Activated CD4-positive, alpha-beta T cell treated with anti-CD3 and anti-CD28 coated beads for 48 hours (primary cell): Measurements from ENCODE around the gene LKAAEAR1.

Experiments
- DNase-seq: peaks from one replicate; pipeline ENCODE4 v3.0.0-alpha.2; 2020

LKAAEAR1 gene

DNA sequence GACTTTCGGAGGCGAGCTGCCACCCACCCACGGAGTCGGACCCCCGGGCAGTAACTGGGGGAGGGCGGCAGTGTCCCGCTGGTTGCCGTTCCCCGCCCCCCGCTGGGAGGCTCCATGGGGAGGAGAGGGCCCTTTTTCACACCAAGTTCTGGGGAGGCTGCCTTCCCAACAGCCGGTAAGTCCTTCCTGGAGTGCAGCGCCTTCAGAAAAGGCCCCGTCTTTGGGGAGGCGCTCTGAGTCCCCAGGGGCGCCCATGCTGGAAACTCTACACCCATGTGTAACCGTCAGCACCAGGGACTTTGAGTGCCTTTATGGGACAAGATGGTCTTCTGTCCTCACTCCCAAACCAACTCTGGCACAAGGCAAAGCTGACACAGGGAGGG lies 34.3 kb downstream of the LKAAEAR1 start:
- no peak for DNase-seq

DNA sequence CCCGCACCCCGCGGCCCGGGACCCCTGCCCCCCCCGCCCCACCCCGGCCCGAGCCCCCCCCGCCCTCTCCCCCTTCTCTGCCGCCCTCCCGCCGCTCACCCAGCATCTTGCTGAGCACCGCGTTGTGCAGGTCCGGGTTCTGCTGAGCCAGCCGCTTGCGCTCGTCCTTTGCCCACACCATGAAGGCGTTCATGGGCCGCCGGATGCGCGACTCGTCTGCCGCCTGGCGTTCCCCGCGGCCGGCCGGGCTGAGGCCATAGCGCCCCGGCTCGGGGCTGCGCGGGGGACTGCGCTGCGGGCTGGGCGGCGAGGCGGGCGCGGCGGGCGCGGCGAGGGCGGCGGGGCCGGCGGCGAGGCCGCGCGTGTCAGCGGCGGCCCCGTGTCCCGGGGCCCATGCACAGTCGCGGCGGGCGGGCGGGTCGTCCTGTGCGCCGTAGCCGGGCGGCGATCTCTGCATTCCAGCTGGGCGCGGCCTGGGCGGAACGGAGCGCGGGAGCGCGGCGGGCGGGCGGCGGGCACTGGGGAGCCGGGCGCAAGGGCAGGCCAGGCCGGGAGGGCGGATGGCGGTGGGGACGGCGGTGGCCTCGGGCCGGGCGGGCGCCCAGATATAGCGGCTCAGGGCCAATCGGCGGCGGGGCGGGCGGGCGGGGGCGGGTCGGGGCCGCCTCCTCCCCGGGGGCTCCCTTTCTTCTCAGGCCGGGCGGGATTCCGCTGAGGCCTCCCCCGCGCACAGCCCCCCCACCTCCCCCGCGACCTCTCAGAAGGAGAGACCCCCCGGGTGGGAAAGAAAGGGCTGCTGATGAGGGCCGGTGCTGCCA lies 34.9 kb downstream of the LKAAEAR1 start, which contains the start of gene SOX18:
Gene SOX18, minus strand, starts transcription at position 580 of the 818 bp plus-strand sequence. Its CDS starts 123 bp downstream, at position 457.
- peak; percentile 47 for DNase-seq

DNA sequence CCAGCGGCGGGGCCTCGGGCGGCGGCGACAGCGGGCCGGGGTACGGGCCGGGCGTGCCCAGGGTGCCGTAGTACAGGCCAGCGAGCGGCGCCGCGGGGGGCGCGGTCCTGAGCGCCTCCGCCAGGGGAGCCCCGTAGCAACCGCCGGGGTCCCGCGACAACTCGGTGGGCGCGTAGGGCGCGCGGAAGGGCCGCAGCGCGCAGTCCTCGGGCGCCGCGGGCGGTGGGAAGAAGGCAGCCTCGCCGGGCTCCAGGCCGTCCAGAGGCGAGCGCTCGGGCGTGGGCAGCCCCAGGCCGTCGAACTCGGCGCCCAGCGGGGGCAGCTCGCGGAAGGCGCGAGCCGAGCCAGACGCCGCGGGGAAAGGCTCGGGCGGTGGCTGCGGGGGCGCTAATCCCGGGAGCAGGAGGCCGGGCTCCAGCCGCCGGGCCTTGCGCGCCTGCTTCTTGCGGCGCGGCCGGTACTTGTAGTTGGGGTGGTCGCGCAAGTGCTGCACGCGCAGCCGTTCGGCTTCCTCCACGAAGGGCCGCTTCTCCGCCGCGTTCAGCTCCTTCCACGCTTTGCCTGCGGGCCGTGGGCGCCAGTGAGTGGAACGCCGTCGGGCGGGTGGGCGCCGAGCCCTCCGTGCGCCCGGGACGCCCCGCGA lies 35.7 kb downstream of the LKAAEAR1 start:
- no peak for DNase-seq

DNA sequence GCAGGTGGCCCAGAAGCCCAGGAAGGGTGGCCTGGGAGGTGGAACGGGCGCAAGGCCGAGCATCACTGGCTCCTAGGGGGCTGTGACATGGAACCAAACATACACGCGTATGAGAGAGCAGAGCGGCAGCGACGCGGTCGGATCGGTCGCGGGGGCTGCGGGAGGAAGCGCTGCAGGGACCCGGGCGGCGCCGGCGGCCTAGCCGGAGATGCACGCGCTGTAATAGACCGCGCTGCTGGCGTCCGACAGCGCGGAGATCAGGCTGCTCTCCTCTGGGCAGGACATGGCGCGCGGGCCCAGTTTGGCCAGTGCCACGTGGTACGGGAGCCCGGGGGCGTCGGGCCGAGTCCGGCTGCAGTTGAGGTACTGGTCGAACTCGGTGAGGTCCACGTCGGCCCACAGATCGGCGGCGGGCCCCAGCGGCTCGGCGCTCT lies 36.2 kb downstream of the LKAAEAR1 start:
- no peak for DNase-seq

DNA sequence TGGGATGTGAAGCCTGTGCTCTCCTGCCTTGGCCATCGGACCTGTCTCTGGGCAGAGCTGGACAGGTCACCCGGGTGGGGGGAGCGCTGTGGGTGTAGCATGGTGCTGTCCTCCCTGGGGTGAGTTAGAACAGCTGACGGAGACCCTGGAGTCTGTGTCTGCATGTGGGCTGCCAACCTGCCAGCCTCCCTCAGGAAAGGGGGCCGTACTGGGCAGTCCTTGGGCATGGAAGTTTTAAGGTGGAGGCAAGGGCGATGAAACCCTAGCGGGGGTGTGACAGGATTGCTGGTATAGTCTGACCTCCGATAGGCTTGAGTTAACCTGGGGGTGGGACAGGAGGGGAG lies 37.2 kb downstream of the LKAAEAR1 start:
- DNase-seq, result no peak

DNA sequence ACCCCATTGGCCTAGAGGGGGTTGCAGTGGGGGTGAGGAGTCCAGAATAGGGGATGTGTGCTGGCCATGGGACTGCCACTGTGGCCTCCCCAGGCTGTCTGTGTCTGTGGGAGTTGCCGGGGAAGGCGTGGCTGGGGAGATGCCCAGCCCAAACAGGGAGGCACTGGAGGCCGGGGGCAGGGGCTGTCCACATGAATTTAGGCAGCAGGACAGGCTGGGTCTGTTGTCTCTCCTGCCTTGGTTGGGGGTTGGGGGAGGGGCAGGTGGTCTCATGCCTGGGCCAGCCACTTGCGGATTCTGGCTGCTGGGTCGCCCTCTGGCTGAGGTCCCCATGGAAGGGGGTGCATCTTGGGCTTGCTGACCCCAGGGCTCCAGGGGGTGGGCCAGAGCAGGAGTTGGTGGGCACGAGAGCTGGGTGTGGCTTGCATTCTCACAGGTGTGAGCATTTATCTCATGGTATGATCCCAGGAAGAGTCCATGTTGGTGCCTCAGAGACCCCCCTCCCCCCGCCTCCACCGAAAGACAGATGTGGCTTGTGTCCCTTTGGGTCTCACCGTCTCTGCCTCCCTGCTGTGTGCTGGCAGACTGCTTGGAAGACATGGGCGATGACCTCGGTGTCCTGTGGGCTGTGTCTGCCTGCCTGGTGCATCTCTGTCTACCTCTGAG lies 38.7 kb downstream of the LKAAEAR1 start:
- DNase-seq, result no peak

DNA sequence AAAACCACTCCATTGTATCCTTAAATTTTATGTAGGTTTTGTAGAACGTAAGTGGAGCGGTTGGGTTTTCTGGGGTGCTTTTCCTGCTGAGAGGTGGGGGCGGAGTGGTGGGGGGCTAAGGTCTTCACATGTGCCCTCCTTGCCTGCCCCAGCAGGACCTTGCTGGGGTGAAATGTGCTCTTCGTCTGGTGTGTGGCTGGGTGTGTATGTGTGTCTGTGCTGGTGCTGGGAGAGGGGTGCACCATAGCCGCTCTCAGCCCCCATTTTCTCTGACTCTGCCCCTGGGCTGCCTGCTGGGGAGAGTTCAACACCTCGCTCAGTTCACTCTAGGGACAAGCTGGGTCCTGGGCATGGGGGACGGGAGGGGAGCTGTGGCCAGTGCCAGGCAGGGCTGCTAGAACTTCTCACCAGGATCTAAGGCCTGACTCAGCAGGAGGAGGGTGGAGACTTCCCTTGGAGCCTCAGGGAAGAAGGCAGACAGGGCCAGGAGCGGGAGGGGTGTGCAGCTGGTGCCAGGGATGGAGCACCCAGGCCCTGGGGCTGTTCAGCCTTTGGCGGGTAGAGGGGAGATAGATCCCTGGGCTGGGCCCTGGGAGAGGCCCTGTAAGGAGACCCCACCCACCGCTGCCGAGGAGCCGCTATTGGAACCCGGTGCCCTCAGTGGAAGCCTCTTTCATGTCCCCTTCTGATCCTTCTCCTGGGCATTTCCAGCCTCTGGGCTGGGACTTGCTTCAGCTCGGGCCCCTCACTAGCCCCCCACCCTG lies 39.5 kb downstream of the LKAAEAR1 start:
- no peak for DNase-seq

DNA sequence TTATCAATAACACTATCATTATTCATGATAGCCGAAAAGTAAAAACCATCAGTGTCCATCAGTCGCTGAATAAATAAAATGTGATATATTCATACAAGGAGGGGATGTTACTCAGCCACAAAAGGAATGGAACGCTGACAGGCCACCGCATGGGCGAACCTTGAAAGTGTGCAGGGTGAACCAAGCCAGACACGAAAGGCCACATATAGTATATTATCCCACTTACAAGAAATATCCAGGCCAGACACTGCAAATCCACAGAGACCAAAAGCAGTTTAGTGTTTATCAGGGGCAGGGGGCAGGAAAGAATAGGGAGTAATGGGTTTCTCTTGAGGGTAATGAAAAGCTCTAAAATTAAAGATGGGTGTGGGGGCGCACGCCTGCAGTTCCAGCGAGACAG lies 40.4 kb downstream of the LKAAEAR1 start:
- no peak for DNase-seq

DNA sequence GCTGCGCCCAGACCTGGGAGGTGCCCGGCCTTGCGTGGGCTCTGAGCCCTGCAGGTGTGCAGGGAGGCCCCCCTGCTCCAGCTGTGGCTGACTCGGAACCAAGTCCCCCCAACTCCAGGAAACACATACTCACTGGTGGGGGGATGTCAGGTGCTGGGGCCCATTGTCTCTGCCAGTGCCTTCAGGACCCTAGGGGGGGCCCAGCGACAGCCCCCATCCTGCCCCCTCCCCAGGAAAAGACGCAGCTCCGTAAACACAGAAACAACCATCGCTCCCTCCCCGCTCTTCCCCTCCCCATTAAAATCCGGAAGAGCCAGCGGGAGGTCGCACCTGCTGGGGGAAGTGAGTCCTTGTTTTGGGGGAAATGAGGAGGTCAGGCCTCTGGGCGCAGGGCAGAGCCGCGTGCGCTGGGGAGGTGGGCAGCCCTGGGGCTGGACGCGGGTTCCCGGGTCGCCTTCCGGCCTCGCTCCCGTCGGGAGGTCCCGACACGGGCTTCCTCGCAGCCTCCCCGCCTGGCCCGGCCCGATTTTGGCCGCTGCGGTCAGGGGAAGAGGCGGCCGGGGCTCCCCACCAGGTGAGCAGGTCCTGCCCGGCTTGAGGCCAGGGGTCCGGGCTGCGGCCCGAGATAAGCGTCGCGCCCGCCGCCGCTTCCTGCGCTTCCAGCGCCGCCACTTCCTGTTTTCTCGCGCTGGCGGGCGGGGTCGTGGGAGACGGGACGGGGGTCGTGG lies 42.0 kb downstream of the LKAAEAR1 start:
- DNase-seq, result no peak

DNA sequence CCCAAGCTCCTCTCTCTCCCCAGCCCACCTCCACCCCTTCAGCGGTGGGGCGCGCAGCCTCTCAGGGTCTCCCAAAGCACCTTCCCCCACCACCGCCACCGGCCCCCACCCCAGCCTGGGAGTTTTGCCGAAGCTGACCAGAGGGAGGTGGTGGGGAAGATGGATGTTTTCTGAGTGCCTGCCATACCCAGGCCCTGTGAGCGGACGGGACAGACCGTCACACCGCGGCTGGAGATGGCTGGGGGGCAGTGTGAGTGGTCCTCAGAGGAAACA lies 42.5 kb downstream of the LKAAEAR1 start:
- DNase-seq, result no peak

DNA sequence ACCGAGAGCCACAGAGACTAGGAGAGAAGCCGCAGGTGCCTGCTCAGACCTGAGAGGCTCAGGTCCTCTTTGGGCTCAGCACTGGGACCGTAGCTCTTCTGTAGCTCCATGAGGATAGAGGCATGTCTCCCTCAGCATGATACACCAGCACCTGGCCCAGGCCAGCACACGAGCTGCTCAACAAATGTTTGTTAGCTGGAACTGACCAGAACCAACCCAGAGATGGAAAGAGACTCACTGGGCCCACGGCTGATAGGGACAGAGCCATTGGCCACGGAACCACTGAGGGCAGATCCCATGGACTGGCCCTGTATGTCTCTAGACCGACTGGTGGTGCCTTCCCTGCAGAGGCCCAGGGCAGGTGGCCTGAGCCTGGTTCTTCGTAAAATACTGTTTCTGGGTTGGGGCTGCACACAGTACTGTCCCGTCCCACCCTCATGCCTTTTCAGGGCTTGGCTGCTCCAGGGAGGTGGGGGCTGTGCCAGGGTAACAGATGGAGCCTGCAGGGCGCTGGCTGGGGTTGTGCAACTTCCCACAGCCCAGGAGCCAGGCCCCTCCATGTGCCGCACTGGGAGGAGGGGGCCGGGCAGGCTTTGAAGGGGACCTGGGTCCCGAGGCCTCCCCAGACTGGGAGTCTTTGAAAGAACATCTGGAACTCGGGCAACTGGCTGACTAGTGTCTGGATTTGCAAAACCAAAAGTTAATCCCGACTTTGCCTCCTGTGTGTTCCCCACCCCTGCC lies 43.0 kb downstream of the LKAAEAR1 start:
- DNase-seq, result no peak

DNA sequence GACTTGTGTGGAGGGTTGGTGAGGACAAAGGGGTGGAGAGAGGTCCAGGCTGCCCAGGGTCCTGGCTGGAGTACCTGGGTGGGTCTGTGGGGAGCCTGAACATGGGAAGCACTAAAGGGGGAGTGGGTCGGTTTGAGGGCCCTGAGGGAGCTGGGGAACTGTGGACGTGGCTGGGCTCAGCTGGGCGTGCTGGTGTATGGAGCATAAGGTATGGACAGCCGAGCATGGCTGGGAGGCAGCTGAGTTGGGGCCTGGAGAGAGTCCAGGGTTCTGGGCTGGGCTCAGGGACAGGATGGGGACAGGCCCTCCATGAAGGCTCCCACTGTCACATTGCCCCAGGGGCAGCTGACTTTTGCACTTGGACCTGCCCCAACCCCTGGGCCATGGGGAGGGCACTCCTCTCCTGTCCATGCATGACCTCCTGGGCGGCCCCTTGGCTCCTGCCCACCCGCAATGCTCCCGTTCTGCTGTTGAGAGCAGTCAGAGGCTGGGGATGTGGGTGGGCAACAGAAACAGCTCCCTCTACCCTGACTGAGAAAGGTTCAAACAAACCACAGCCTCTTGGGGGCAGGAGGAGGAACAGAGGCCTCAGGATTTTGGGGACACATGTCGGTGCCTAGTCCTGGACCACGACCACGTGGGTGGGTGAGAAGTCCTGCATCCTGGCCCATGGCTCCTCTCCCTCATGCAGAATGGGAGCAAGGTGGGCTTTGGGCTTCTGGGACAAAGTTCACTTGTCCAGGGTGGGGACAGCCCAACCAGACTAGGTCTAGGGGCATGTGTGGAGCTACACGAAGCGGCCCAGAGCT lies 43.8 kb downstream of the LKAAEAR1 start:
- no peak for DNase-seq

DNA sequence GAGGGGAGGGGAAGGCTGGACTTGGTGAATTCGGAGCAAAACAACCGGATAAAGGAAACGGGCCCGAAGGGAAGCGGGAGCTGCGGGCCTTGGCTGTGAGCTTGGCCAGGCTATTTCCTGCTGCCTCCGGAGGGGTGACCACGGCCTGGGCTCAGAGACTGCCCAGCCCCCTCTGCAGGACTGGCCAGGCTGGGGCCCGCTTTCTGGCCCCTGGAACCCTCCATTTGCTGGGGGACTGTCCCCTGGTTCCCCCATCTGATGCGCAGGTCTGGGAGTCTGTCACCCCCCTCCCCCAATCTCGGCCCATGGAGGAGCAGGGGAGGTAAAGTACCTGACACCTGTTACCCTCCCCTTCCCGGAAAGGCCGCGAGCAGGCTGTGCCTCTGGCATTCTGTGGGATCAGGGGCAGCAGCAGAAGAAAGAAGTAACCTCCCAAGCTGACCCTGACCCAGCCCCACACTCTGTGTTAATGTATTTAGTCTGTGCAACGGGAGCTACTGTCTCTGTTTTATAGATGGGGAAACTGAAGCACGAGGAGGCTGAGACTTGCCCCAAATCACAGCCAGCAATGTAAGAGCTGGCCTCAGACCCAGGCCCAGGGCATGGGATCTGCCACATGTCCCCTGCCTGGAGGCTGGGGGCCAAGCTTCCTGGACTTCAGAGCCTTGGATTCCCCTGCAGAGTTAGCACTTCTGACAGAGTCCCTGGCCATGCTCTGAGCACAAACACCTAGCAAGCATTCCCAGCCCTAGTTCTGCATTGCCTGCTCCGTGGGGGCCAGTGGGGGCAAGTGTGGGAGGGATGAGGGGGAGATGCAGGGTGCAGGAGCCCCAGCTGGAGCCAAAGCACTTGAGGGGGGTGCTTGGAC lies 44.7 kb downstream of the LKAAEAR1 start:
- no peak for DNase-seq

DNA sequence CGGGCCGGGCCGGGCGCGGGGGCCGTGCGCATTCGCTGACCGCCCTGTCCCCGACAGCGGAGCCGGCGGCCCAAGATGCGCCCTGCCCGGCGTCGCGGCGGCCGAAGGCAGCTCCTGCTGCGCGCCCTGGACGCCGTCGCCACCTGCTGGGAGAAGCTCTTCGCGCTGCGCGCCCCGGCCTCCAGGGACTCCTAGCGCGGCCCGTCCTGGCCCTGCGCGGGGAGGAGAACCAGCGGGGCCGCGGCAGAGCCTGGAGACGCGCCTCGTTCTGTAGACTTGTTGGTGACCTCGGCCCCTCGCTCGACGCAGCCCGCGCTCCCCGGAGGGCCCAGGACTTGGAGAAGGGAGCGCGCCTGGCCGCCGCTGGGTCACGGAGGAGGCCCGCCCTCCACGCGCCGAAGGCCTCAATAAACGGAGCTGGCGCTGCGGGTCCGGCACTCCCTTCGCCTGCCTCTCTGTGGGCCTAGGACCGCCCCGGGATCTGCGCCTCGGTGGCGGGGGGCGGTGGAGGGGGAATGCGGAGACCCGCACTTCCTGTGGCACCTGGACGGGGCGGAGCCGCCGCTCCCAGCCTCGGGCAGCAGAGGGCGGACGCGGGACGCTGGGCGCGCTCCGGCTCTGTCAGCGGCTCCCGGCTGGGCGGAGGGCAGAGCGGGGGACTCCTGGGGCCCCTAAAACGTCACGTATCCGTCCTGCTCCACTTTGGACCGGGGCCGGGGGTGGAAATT lies 45.5 kb downstream of the LKAAEAR1 start:
- DNase-seq, result peak; percentile 82

DNA sequence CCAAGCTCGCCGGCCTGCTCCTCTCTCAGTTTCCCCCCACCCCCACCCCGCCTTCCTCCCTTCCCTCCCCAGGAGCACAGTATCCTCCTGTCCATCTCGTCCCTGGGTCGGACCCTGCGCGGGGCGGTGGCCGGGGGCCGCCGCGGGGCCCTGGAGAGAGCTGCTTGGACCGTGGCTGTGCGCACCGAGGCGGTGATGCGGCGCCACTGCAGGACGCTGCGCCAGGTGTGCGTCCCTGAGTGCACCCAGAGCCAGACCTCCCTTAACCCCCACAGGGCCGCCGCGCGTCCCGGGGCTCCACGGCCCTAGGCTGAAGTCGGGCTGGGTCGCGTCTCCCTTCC lies 46.0 kb downstream of the LKAAEAR1 start:
- no peak for DNase-seq

DNA sequence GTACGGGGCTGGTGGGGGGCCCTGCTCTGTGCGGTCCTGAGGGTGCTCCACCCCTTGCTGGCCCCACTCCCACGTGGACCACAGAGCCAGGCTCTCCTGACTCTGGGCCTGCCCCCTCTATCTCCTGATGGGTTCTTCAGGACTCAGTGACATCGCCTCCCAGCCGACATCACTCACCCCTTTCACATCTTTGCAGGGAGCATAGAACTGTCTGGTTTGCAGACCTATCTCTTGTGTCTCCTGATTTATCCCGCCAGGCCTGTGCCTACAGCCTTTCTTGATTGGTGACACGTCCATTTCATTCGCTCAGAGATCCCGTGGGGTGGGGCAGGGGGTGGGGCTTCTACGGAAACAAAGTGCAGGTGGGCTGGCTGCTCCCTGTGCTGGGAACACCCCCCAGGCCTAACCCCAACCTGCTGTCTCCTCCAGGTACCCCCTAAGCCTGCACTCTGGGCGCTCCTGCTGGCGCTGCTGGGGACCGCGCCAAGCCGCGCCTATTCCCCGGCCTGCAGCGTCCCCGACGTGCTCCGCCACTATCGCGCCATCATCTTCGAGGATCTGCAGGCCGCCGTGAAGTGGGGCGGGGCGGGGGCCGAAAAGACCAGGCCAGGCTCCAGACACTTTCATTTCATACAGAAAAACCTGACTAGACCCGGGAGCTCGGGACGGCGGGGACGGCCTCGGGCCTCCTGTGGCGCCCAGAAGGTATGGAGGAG lies 46.5 kb downstream of the LKAAEAR1 start:
- peak; percentile 29 for DNase-seq

DNA sequence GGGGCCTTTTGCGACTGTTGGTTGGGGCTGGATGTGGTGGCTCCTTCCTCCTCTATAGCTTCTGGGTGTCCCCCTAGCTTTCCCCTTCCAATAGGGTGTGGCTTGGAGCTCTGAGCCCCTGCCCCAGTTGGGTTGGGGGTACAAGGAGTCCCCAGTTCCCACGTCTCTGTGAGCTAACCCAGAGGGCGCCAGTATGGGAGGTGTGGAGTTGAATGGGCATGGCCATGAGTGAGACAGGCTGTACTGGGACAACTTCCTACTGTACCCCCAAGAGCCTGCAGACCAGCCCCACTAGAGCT lies 47.0 kb downstream of the LKAAEAR1 start:
- DNase-seq, result no peak

DNA sequence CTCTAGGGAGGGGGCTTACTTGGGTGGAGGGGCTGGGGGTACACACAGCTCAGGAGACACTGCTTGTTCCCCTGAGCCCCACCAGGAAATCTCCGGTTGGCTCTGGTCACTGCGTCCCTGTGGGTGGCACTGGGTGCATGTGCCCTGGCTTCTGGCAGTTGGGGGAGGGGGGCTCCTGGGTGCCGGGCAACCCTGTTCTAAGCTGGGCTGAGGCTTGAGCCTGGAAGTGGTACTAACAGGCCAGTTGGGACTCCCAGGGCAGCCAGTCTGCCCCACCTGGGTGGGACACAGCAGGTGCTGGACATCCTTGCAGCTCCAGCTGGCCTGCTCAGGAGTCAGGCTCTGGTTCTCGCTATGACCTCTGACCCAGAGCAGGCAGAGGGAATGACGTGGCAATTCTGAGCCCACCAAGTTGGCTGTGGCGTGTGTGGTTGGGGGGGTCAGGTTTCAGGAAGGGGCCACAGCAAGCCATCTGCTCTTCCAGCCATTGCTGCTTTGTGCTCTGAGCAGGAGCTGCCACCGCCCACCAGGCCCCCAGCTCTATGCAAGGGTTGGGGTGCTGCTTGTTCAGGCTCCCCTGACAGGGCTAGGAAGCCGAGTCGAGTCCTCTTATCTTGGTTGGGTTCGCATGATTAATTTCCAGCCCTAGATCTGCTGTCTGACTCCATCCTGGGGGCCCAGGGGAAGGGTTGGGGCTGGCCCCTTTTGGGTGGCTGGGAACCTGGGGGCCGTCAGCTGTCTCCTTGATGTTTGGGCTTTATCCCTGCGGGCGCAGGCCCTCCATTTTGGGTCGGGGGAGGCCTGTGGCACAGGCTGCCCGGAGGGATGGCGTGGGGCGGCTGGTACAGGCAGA lies 47.6 kb downstream of the LKAAEAR1 start:
- no peak for DNase-seq
